RKO (cell line): ENCODE data around the gene RPL39L.

Experiments
- DNase-seq: peaks from one replicate; pipeline ENCODE4 v3.0.0-alpha.2; 2016; ENCODE audit warnings: low spot score

Gene RPL39L

GRCh38 chr3:187093320-187093719, 46.0 kb downstream of the RPL39L start:
- DNase-seq: no peak

- no peak for DNase-seq
Observed at GRCh38 chr3:187088701-187089100, 50.6 kb downstream of the RPL39L start.

GRCh38 chr3:187086831-187087230, 52.5 kb downstream of the RPL39L start:
- DNase-seq: no peak

- DNase-seq: no peak
Observed at GRCh38 chr3:187085933-187086332, 53.4 kb downstream of the RPL39L start.

- DNase-seq: no peak
Observed at GRCh38 chr3:187085021-187085666, 54.2 kb downstream of the RPL39L start.

- no peak for DNase-seq
Observed at GRCh38 chr3:187084580-187084979, 54.7 kb downstream of the RPL39L start.

- DNase-seq: no peak
Observed at GRCh38 chr3:187084126-187084525, 55.2 kb downstream of the RPL39L start.

- DNase-seq: no peak
Observed at GRCh38 chr3:187082758-187083375, 56.4 kb downstream of the RPL39L start.

GRCh38 chr3:187080799-187081450, 58.4 kb downstream of the RPL39L start:
- no peak for DNase-seq

GRCh38 chr3:187079090-187080022, 59.9 kb downstream of the RPL39L start:
- no peak for DNase-seq

GRCh38 chr3:187077537-187077936, 61.8 kb downstream of the RPL39L start:
- no peak for DNase-seq

GRCh38 chr3:187077085-187077484, 62.2 kb downstream of the RPL39L start:
- no peak for DNase-seq

- no peak for DNase-seq
Observed at GRCh38 chr3:187076297-187076696, 63.0 kb downstream of the RPL39L start.

GRCh38 chr3:187074846-187075245, 64.5 kb downstream of the RPL39L start:
- DNase-seq: no peak

GRCh38 chr3:187073581-187074098, 65.7 kb downstream of the RPL39L start:
- no peak for DNase-seq

GRCh38 chr3:187072511-187072910, 66.8 kb downstream of the RPL39L start:
- DNase-seq: no peak

GRCh38 chr3:187072102-187072501, 67.2 kb downstream of the RPL39L start:
- DNase-seq: no peak
